ENCODE measurements around the gene GTF2F1. TPM values are rescaled to one million over a fixed set of nuclear protein-coding genes. Genes with fewer than 3 reads are reported as not detected.

The GTF2F1 gene
- total RNA-seq: 10 to 100 TPM; 28.5 to 50.3 (median 38.6) TPM

GRCh38 chr19:6393074-6393982 lies at the start of gene GTF2F1:
Gene GTF2F1 (minus strand): TSS chr19:6393164. CDS start chr19:6392995, 169 bp downstream.
- ATAC-seq (ENCODE audit: low FRiP score) (peak; percentile 89), DNase-seq (ENCODE audit: low spot score) (peak; percentile 84)
- no peak for TF ChIP-seq CTCF (IDR thresholded peaks at IDR 0.05)

- TF ChIP-seq CTCF (IDR thresholded peaks at IDR 0.05): no peak
- ATAC-seq (ENCODE audit: low FRiP score) (no peak), DNase-seq (ENCODE audit: low spot score) (no peak)
Measured at GRCh38 chr19:6442087-6442688, 49.2 kb upstream of the GTF2F1 start.

GRCh38 chr19:6440905-6441304 lies 47.9 kb upstream of the GTF2F1 start:
- ATAC-seq (ENCODE audit: low FRiP score) (no peak), DNase-seq (ENCODE audit: low spot score) (no peak)
- TF ChIP-seq CTCF (IDR thresholded peaks at IDR 0.05): no peak

GRCh38 chr19:6439743-6440142 lies 46.8 kb upstream of the GTF2F1 start:
- no peak for DNase-seq (ENCODE audit: low spot score)
- ATAC-seq (ENCODE audit: low FRiP score): no peak
- no peak for TF ChIP-seq CTCF (IDR thresholded peaks at IDR 0.05)

GRCh38 chr19:6433663-6434062 lies 40.7 kb upstream of the GTF2F1 start, which contains the start of gene SLC25A41:
Gene SLC25A41 (minus strand): TSS chr19:6433763. CDS start chr19:6433693, 70 bp downstream.
- ATAC-seq (ENCODE audit: low FRiP score): no peak
- TF ChIP-seq CTCF (IDR thresholded peaks at IDR 0.05): no peak
- DNase-seq (ENCODE audit: low spot score): no peak

GRCh38 chr19:6433165-6433564 lies 40.2 kb upstream of the GTF2F1 start:
- ATAC-seq (ENCODE audit: low FRiP score) (no peak), DNase-seq (ENCODE audit: low spot score) (no peak)
- no peak for TF ChIP-seq CTCF (IDR thresholded peaks at IDR 0.05)
